Upper lobe of right lung (tissue), 1 donor: Measurements from ENCODE around the gene CDH23. TPM values are rescaled to one million over a fixed set of nuclear protein-coding genes. Genes with fewer than 3 reads are reported as not detected.
A peak's percentile ranks its signal among the peaks of the same experiment; 100 is the strongest.

ENCODE experiments used
- ATAC-seq: fragments of 200-7000 bp; cut with Tn5 transposase; one replicate; pipeline ENCODE4 v1.9.1; 2020; ENCODE audit warnings: mild to moderate bottlenecking, moderate library complexity
- DNase-seq: peaks from one replicate; pipeline ENCODE4 v3.0.0-alpha.2; 2020
- H3K27ac ChIP-seq: fragments of 200-600 bp; one replicate; pipeline ENCODE4 v1.8.0; 2022
- H3K27me3 ChIP-seq: fragments of 200-600 bp; one replicate; pipeline ENCODE4 v1.8.0; 2022; ENCODE audit warnings: mild to moderate bottlenecking
- H3K36me3 ChIP-seq: fragments of 200-600 bp; one replicate; pipeline ENCODE4 v1.8.0; 2022
- H3K4me1 ChIP-seq: fragments of 200-600 bp; one replicate; pipeline ENCODE4 v1.8.0; 2022
- H3K4me3 ChIP-seq: fragments of 200-600 bp; one replicate; pipeline ENCODE4 v1.8.0; 2022; ENCODE audit warnings: mild to moderate bottlenecking
- H3K9me3 ChIP-seq: fragments of 200-600 bp; one replicate; pipeline ENCODE4 v1.8.0; 2022
- CTCF ChIP-seq: fragments of 200-600 bp; IDR thresholded peaks from one replicate; pipeline ENCODE4 v1.8.0; 2022; ENCODE audit warnings: antibody characterized with exemption
- intact Hi-C: fragments of 100-400 bp; cut with DNase I; formaldehyde crosslinking; loops from one replicate; pipeline ENCODE4 v1.11.0; 2022
- total RNA-seq: library from RNA; stranded (reverse); fragmentation: NEBNext Ultra II Directional; extraction: Animal tissue kit (Norgen Biotek cat#: 25700); gene quantifications from one replicate; pipeline ENCODE4 v1.2.1, GENCODE V29; 2021
- donor health status: DM: no; HTN: yes; CAD: no; lungs with severe emphysema.

Gene CDH23
- total RNA-seq, 1 donor from 2014 or later, result 10.9 TPM

DNA sequence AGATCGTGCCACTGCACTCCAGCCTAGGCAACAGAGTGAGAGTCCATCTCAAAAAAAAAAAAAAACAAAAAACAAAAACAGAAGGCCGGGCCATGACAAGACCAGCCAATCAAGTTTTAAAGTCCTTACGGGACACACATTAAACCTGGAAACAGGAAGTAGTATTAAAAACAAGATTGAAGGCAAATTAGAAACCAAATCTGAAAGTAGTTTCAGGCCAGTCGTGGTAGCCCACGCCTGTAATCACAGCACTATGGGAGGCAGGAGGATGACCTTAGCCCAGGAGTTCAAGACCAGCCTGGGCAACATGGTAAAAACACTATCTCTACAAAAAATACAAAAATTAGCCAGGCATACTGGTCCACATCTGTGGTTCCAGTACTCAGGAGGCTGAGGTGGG is 436.2 kb downstream of the CDH23 start:
- Histone ChIP-seq H3K27ac (no peak overlapping the region), H3K9me3 (no peaks in the 10 kb centered on the region), H3K27me3 (no peaks in the 10 kb centered on the region), H3K36me3 (peaks cover 59% of the 10 kb centered on the region), H3K4me1 (peaks cover 41% of the 10 kb centered on the region), H3K4me3 (no peak overlapping the region)
- DNase-seq, result no peak
- no peak for ATAC-seq
- no peak for TF ChIP-seq CTCF
- intact Hi-C loops, result loop anchor here (10.0 kb wide), 1 partner anchor 62 kb away; no protein-coding TSS in a partner anchor

GRCh38 chr10:71833451-71834342 is 437.0 kb downstream of the CDH23 start:
- DNase-seq, result no peak
- Histone ChIP-seq H3K4me1 (peaks cover 48% of the 10 kb centered on the region), H3K4me3 (no peak overlapping the region), H3K9me3 (no peaks in the 10 kb centered on the region), H3K27ac (no peak overlapping the region), H3K36me3 (peaks cover 52% of the 10 kb centered on the region), H3K27me3 (no peaks in the 10 kb centered on the region)
- no peak for ATAC-seq
- intact Hi-C loops, result loop anchor here (10.0 kb wide), 1 partner anchor 61 kb away; no protein-coding TSS in a partner anchor
- no peak for TF ChIP-seq CTCF

DNA sequence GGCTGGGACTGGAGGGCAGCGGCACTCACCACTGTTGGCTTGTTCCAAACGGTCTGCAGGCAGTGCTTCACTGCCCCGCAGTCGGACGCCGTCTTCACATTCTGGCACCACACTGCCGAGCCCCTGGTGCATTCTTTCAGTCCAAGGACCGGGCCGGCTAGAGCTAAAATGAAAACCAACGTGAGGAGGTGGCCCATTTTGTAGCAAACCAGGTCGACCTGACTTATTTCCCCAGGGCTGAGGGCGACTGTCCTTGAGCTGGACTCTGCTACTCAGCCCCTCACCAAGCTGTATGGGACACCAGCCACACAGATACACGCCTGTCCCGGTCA is 437.6 kb downstream of the CDH23 start:
- intact Hi-C loops, result loop anchor here (10.0 kb wide), 1 partner anchor 60 kb away; no protein-coding TSS in a partner anchor

DNA sequence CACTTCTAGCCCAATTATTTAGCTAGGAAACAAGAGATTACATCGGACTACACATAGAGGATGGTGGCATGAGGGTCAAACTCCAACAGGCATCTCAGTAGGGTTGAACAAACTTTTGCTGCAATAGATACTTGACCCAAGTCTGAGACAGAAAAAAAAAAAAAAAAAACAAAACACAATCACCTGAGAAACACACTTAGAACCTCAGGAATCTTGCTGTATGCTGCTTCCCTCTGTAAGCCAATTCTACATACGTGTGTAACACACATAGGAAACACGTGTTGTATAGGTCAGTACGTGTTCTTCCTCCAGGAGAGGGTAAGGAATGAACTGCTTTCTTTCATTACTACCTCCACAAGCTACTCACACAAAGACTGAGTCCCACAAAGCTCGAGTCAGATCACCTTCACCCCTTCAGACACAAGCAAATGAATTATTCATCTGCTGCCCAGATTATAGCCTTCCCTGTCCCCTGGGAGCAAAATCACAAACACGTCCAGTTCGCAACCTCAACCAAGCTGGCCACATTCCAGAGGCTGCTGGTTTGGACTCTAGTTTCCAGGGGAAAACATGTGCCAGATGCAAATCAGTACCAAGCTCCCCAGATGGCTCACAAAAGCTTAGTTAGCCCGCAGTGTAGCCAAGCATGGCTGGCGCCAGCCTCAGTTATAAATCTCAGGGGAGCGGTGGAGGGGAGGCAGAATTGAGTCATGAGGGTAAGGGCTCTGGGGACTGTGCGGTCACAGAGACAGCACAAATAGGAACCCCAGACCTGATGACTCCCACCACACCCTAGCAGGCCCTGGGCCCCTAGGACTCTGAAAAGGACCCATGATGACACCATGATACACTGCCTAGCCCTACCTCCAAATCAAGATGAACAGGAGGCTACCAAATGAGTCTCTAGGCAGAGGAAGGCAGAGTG is 439.2 kb downstream of the CDH23 start:
- peak overlapping the region; percentile 5 for H3K27ac ChIP-seq
- DNase-seq, result no peak
- no peak overlapping the region for H3K4me3 ChIP-seq
- no peak for TF ChIP-seq CTCF
- intact Hi-C loops, result loop anchor here (10.0 kb wide), 1 partner anchor 59 kb away; no protein-coding TSS in a partner anchor
- no peaks in the 10 kb centered on the region for H3K9me3 ChIP-seq
- H3K4me1 ChIP-seq, result peaks cover 70% of the 10 kb centered on the region
- peaks cover 29% of the 10 kb centered on the region for H3K36me3 ChIP-seq
- ATAC-seq, result peak; percentile 12
- no peaks in the 10 kb centered on the region for H3K27me3 ChIP-seq

More for the DNA sequence above, 437.6 kb downstream of the CDH23 start:
- ATAC-seq (no peak), DNase-seq (no peak)
- Histone ChIP-seq H3K27ac (no peak overlapping the region), H3K27me3 (no peaks in the 10 kb centered on the region), H3K4me1 (peaks cover 55% of the 10 kb centered on the region), H3K9me3 (no peaks in the 10 kb centered on the region), H3K36me3 (peaks cover 46% of the 10 kb centered on the region), H3K4me3 (no peak overlapping the region)
- no peak for TF ChIP-seq CTCF

GRCh38 chr10:71836596-71836974 is 439.9 kb downstream of the CDH23 start:
- no peak for TF ChIP-seq CTCF
- Histone ChIP-seq H3K4me1 (peaks cover 74% of the 10 kb centered on the region), H3K9me3 (no peaks in the 10 kb centered on the region), H3K36me3 (peaks cover 23% of the 10 kb centered on the region), H3K27ac (peak overlapping the region; percentile 5), H3K4me3 (no peak overlapping the region), H3K27me3 (no peaks in the 10 kb centered on the region)
- no peak for DNase-seq
- peak; percentile 4 for ATAC-seq
- intact Hi-C loops, result loop anchor here (10.0 kb wide), 1 partner anchor 58 kb away; no protein-coding TSS in a partner anchor
